Neural progenitor cell (in vitro differentiated cells): ENCODE results near the gene WDR41.

Source experiments
- EZH2 ChIP-seq: fragments of 200-600 bp; sonication (generic); IDR thresholded peaks from 2 replicates; pipeline ENCODE4 v1.6.1; 2017; ENCODE audit warnings: antibody characterized with exemption, mild to moderate bottlenecking, moderate library complexity
- EZH2phosphoT487 ChIP-seq: fragments of 200-600 bp; sonication (generic); IDR thresholded peaks from 2 replicates; pipeline ENCODE4 v1.6.1; 2017; ENCODE audit warnings: antibody characterized with exemption
- TF ChIP-seq, protein P1 (sequence below): fragments of 200-600 bp; sonication (generic); IDR thresholded peaks from 2 replicates; pipeline ENCODE4 v1.5.1; 2017; ENCODE audit warnings: antibody characterized with exemption, mild to moderate bottlenecking

- TF ChIP-seq, protein P1, sequence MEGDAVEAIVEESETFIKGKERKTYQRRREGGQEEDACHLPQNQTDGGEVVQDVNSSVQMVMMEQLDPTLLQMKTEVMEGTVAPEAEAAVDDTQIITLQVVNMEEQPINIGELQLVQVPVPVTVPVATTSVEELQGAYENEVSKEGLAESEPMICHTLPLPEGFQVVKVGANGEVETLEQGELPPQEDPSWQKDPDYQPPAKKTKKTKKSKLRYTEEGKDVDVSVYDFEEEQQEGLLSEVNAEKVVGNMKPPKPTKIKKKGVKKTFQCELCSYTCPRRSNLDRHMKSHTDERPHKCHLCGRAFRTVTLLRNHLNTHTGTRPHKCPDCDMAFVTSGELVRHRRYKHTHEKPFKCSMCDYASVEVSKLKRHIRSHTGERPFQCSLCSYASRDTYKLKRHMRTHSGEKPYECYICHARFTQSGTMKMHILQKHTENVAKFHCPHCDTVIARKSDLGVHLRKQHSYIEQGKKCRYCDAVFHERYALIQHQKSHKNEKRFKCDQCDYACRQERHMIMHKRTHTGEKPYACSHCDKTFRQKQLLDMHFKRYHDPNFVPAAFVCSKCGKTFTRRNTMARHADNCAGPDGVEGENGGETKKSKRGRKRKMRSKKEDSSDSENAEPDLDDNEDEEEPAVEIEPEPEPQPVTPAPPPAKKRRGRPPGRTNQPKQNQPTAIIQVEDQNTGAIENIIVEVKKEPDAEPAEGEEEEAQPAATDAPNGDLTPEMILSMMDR = no peak
- TF ChIP-seq EZH2 = no peak
- no peak for TF ChIP-seq EZH2phosphoT487
Measured at GRCh38 chr5:77413049-77413448, 79.1 kb downstream of the WDR41 start.
